GM06990 (cell line): Measurements from ENCODE around the gene SRRT.

ENCODE experiments used
- DNase-seq: peaks from one replicate; pipeline ENCODE4 v3.0.0-alpha.2; 2011; ENCODE audit not compliant: insufficient read length; ENCODE audit errors: extremely low read depth
- H3K27me3 ChIP-seq: replicated peaks from 2 replicates; pipeline ENCODE4 v1.6.0; 2011; ENCODE audit warnings: low read length; ENCODE audit not compliant: control insufficient read depth, insufficient read depth
- H3K36me3 ChIP-seq: 2 replicates; pipeline ENCODE4 v1.5.1; 2011; ENCODE audit warnings: low read length; ENCODE audit not compliant: control insufficient read depth, insufficient read depth
- H3K4me3 ChIP-seq: replicated peaks from 2 replicates; pipeline ENCODE4 v1.5.1; 2011; ENCODE audit warnings: low read depth, mild to moderate bottlenecking, control low read depth, low read length
- TF ChIP-seq, protein P1 (sequence below): IDR thresholded peaks from 2 replicates; pipeline ENCODE4 v1.5.1; 2011; ENCODE audit warnings: low read length, control low read depth, mild to moderate bottlenecking, inconsistent platforms; ENCODE audit not compliant: insufficient read depth, poor library complexity, severe bottlenecking

The SRRT gene

DNA sequence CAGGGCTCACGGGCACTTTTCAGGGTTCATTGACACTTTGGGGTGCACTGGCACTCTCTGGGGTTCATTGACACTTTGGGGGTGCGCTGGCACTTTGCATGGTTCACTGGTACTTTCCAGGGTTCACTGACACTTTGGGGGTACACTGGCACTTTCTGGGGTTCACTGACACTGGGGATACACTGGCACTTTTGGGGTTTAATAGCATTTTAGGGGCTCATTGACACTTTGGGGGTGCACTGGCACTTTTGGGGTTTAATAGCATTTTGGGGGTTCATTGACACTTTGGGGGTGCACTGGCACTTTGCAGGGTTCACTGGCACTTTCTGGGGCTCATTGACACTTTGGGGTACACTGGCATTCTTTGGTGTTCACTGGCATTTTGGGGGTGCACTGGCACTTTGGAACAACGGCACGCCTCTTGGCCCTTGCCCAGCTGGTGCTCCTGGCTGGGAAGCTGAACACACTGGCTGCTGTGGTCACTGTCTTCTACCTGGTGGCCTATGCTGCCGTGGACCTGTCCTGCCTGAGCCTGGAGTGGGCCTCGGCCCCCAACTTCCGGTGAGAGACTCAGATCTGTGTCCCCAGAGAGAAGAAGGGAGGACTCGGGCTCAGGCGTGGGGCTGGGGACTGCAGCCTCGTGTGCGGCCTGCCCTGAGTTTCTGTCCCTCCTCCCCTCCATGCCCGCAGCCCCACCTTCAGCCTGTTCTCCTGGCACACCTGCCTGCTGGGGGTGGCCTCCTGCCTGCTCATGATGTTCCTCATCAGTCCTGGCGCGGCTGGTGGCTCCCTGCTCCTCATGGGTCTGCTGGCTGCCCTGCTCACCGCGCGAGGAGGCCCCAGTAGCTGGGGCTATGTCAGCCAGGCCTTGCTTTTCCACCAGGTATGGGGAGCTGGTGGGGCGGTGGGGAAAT is 13.9 kb upstream of the SRRT start:
- TF ChIP-seq, protein P1, sequence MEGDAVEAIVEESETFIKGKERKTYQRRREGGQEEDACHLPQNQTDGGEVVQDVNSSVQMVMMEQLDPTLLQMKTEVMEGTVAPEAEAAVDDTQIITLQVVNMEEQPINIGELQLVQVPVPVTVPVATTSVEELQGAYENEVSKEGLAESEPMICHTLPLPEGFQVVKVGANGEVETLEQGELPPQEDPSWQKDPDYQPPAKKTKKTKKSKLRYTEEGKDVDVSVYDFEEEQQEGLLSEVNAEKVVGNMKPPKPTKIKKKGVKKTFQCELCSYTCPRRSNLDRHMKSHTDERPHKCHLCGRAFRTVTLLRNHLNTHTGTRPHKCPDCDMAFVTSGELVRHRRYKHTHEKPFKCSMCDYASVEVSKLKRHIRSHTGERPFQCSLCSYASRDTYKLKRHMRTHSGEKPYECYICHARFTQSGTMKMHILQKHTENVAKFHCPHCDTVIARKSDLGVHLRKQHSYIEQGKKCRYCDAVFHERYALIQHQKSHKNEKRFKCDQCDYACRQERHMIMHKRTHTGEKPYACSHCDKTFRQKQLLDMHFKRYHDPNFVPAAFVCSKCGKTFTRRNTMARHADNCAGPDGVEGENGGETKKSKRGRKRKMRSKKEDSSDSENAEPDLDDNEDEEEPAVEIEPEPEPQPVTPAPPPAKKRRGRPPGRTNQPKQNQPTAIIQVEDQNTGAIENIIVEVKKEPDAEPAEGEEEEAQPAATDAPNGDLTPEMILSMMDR, result no peak
- no peak for DNase-seq
- Histone ChIP-seq H3K4me3 (no peak overlapping the region), H3K27me3 (no peaks in the 10 kb centered on the region), H3K36me3 (peaks cover 11% of the 10 kb centered on the region)

DNA sequence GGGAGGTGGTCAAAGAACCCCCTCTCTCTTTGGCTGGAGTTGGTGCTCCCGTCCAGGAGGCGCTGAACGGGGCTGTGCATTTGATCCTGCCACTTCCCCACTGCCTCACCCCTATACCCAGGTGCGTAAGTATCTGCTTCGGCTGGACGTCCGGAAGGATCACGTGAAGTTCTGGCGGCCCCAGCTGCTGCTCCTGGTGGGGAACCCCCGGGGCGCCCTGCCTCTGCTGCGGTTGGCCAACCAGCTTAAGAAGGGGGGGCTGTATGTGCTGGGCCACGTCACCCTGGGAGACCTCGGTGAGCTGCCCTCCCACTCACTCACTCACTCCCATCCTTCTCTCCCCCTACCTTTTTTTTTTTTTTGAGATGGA is 13.3 kb upstream of the SRRT start:
- DNase-seq, result no peak
- TF ChIP-seq, protein P1, result no peak
- Histone ChIP-seq H3K36me3 (peaks cover 11% of the 10 kb centered on the region), H3K27me3 (no peaks in the 10 kb centered on the region), H3K4me3 (no peak overlapping the region)

DNA sequence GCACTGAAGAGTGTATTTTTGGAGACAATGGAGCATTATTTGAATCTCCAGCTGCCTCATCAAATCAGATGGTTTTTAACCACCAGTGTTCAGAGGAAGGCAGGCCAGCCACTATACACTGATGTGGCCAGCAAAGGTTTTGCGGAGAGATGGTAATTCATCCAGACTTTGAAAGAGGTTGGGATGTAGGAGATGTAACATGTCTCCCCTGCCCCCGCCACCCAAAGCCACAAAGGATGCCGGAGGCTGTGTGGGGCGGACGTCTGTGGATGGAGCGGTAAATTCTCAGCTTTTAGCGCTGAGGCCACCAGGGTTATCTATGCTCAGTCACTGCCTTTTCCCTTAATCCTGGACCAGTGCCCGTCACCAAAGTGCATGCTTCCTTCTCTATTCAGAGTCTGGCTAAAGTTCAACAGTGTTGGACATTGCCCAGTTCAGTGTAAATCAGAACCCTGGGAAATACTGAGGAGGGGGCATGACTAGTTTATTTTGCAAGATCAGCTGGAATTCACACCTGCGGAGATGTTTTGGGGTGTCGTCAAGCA is 11.4 kb upstream of the SRRT start:
- Histone ChIP-seq H3K36me3 (peaks cover 11% of the 10 kb centered on the region), H3K27me3 (no peaks in the 10 kb centered on the region), H3K4me3 (no peak overlapping the region)
- TF ChIP-seq, protein P1, result no peak
- no peak for DNase-seq

DNA sequence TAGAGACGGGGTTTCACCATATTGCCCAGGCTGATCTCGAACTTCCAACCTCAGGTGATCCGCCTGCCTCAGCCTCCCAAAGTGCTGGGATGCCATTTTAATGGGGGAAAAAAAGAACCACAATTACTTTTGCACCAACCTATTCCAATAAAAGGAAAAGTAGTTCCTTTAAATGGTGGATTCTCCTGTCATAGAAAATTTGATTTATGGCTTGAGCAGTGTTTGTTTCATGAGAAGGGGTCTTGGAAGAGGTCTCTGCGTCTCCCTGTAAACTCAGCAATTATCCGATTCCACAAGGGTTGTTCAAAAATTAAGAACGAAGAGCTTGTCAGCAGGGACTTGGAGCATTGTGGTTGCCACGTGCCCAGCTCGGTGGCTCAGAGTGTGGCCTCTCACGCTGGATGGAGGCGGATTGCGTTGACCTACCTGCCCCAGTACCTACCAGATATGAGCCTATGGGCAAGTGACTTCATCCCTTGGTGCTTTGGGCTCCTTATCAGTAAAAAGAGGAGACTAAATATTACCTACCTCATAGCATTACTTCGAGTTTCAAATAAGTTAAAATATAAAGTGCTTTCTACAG is 10.5 kb upstream of the SRRT start:
- Histone ChIP-seq H3K36me3 (peaks cover 11% of the 10 kb centered on the region), H3K27me3 (no peaks in the 10 kb centered on the region), H3K4me3 (no peak overlapping the region)
- no peak for DNase-seq
- TF ChIP-seq, protein P1, result no peak

DNA sequence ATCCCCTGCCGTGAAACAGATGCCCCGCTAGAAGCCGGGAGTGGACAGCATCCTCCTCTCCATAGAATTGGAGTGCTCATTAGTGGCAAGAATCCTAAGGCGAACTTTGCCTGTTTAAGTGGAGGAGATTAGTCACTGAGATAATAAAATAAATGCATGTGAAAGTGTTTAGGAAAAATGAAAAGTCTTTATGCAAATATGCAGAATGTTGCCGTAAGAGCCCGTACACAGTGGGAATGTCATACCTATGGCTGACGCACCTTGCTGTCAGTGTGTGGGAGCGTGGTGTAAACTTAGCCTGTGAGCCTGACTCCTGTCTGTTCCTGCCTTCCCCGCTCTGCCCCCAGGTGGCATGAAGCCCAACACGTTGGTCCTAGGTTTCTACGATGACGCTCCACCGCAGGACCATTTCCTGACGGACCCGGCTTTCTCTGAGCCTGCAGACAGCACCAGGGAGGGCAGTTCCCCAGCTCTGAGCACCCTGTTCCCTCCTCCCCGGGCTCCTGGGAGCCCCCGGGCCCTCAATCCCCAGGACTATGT is 9.5 kb upstream of the SRRT start:
- H3K27me3 ChIP-seq, result no peaks in the 10 kb centered on the region
- no peak for DNase-seq
- H3K36me3 ChIP-seq, result peaks cover 5% of the 10 kb centered on the region
- TF ChIP-seq, protein P1, result no peak
- H3K4me3 ChIP-seq, result no peak overlapping the region
